ENCODE measurements around the gene LSS.

DNA sequence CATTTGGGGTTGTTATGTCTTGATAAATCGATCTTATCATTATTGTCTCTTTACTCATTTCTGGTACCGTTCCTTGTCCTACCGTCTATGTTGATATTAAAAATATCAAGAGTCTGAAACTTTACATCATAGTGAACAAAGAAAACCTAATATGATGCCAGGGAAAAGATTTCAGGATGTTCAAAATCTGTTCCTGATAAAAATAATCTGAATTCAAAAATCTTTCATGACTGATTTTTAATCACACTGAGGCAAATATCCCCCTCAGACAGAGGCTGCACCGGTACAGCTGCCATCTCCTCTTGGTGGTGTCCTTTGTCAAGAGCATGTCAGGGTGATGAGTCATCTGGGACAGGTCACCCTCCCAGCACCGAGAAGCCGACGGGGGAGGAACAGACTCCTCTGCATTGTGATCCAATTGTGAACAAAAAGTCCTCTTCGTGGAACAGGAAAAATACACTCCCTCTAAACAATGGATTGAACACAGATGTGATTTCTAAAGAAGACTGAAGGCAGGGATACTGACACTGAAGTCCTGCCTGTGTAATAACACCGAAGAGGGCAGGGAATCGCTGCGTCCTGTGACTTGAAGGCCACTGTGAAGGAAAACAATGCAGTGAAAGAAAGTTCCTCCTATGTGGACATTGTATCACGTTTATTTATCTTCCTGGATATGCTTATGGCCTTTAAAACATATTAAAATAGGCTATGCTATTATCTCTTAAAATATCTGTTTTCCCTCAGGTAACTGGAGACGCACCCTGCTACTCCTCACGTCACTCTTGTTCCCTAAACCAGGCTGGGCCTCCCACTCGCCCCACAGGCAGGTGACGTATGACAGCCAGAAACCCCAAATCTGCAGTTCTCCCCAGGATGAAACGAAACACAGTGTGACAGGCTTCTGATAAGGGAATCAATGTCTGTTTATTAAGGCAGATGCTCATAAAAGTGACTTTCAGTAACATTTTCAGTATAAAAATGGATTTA is 40.1 kb downstream of the LSS start:
- TF ChIP-seq, protein P1, sequence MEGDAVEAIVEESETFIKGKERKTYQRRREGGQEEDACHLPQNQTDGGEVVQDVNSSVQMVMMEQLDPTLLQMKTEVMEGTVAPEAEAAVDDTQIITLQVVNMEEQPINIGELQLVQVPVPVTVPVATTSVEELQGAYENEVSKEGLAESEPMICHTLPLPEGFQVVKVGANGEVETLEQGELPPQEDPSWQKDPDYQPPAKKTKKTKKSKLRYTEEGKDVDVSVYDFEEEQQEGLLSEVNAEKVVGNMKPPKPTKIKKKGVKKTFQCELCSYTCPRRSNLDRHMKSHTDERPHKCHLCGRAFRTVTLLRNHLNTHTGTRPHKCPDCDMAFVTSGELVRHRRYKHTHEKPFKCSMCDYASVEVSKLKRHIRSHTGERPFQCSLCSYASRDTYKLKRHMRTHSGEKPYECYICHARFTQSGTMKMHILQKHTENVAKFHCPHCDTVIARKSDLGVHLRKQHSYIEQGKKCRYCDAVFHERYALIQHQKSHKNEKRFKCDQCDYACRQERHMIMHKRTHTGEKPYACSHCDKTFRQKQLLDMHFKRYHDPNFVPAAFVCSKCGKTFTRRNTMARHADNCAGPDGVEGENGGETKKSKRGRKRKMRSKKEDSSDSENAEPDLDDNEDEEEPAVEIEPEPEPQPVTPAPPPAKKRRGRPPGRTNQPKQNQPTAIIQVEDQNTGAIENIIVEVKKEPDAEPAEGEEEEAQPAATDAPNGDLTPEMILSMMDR (IDR thresholded peaks at IDR 0.05; ENCODE audit: extremely low read depth in 1 of 2, insufficient read depth in 1 of 2, low read depth in 1 of 2, low read length in 2 of 2), result no peak
- TF ChIP-seq JUN (IDR thresholded peaks at IDR 0.05; ENCODE audit: borderline replicate concordance, insufficient read depth, insufficient read length, low read depth) (peak; percentile 84), MYC (IDR thresholded peaks at IDR 0.05; ENCODE audit: low read depth, low read length) (no peak), EZH2 (IDR thresholded peaks at IDR 0.05; ENCODE audit: borderline replicate concordance, low read depth, low read length, severe bottlenecking) (no peak), POLR2AphosphoS5 (IDR thresholded peaks at IDR 0.05; ENCODE audit: insufficient read depth, low read depth, low read length) (no peak), POLR2A (IDR thresholded peaks at IDR 0.05; ENCODE audit: low read depth, low read length) (no peak), FOS (IDR thresholded peaks at IDR 0.05; ENCODE audit: borderline replicate concordance, insufficient read depth, low read length) (peak; percentile 93), GATA2 (IDR thresholded peaks at IDR 0.05; ENCODE audit: insufficient read depth, insufficient read length, low read depth, low read length) (no peak)
- TF ChIP-seq, protein P2, sequence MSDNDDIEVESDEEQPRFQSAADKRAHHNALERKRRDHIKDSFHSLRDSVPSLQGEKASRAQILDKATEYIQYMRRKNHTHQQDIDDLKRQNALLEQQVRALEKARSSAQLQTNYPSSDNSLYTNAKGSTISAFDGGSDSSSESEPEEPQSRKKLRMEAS (IDR thresholded peaks at IDR 0.05; ENCODE audit: insufficient read depth, insufficient read length), result no peak

Measured in endothelial cell of umbilical vein (primary cell).